SU-DHL-6 (cell line): ENCODE measurements around the gene BCL3.

Experiments used
- H2AFZ ChIP-seq: fragments of 200-600 bp; sonication (generic); 2 replicates; pipeline ENCODE4 v1.6.1; 2014; ENCODE audit warnings: low read depth, mild to moderate bottlenecking, moderate library complexity, mixed read lengths, antibody characterized with exemption, low read length; ENCODE audit not compliant: severe bottlenecking
- H3F3A ChIP-seq: fragments of 200-600 bp; shearing (Covaris generic); 2 replicates; pipeline ENCODE4 v1.6.0; 2016; ENCODE audit warnings: antibody characterized with exemption, mild to moderate bottlenecking; ENCODE audit not compliant: insufficient read depth
- H3K27ac ChIP-seq: fragments of 200-600 bp; sonication (generic); 2 replicates; pipeline ENCODE4 v1.5.1; 2016; ENCODE audit warnings: low read depth, mild to moderate bottlenecking, low read length, moderate library complexity, mixed read lengths
- H3K27me3 ChIP-seq: fragments of 200-600 bp; sonication (generic), shearing (Covaris generic); 2 replicates; pipeline ENCODE4 v1.6.0; 2014; ENCODE audit warnings: mild to moderate bottlenecking, low read length
- H3K36me3 ChIP-seq: fragments of 200-600 bp; sonication (generic); 2 replicates; pipeline ENCODE4 v1.6.1; 2014; ENCODE audit warnings: mild to moderate bottlenecking, low read length, mixed read lengths
- H3K4me2 ChIP-seq: fragments of 300-600, 200-600 bp; shearing (Covaris generic), sonication (generic); 2 replicates; pipeline ENCODE4 v1.6.0; 2014; ENCODE audit warnings: low read length, low read depth, mild to moderate bottlenecking; ENCODE audit not compliant: poor library complexity, severe bottlenecking
- H3K4me3 ChIP-seq: fragments of 200-600 bp; sonication (generic); 2 replicates; pipeline ENCODE4 v1.5.1; 2014; ENCODE audit warnings: antibody characterized with exemption, low read length, mild to moderate bottlenecking, mixed read lengths; ENCODE audit not compliant: insufficient read depth, poor library complexity, severe bottlenecking
- H3K79me2 ChIP-seq: fragments of 200-600 bp; sonication (generic); 2 replicates; pipeline ENCODE4 v1.6.1; 2014; ENCODE audit warnings: mild to moderate bottlenecking, low read length, moderate library complexity; ENCODE audit not compliant: insufficient read depth
- H3K9ac ChIP-seq: fragments of 200-600 bp; sonication (generic); 2 replicates; pipeline ENCODE4 v1.7.0; 2014; ENCODE audit warnings: mild to moderate bottlenecking, low read length
- H3K9me2 ChIP-seq: fragments of 200-600 bp; sonication (generic); replicated peaks from 2 replicates; pipeline ENCODE4 v1.6.1; 2014; ENCODE audit warnings: low read length; ENCODE audit not compliant: insufficient read depth
- H3K9me3 ChIP-seq: fragments of 200-600 bp; sonication (generic); 2 replicates; pipeline ENCODE4 v1.6.1; 2014; ENCODE audit warnings: low read length, mixed read lengths; ENCODE audit not compliant: insufficient read depth
- H4K20me1 ChIP-seq: fragments of 200-600 bp; sonication (generic); 2 replicates; pipeline ENCODE4 v1.6.1; 2014; ENCODE audit warnings: low read depth, mild to moderate bottlenecking, antibody characterized with exemption, low read length, moderate library complexity, mixed read lengths
- EZH2phosphoT487 ChIP-seq: fragments of 200-600 bp; sonication (generic), shearing (Covaris generic); conservative IDR thresholded peaks from 2 replicates; pipeline ENCODE4 v1.6.1; 2018; ENCODE audit warnings: mild to moderate bottlenecking, antibody characterized with exemption, low read length, moderate library complexity, mixed read lengths
- TF ChIP-seq, protein P1 (sequence below): fragments of 200-600 bp; sonication (generic); IDR thresholded peaks from one replicate; pipeline ENCODE4 v1.5.1; 2017; ENCODE audit warnings: antibody characterized with exemption, mild to moderate bottlenecking, low read length, moderate library complexity; ENCODE audit not compliant: insufficient read depth, poor library complexity, severe bottlenecking

The BCL3 gene

DNA sequence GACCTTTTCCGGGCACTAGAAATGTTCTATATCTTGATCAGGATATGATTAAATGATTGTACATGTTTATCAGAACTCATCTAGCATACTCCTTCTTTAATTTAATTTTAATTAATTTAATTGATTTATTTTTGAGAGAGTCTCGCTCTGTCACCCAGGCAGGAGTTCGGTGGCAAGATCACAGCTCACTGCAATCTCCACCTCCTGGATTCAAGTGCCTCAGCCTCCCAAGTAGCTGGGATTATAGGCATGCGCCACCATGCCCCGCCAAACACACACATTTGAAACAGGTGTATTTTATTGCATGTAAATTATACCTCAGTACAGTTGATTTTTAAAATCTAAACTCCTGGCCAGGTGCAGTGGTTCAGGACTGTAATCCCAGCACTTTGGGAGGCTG is 17.4 kb upstream of the BCL3 start:
- TF ChIP-seq, protein P1, sequence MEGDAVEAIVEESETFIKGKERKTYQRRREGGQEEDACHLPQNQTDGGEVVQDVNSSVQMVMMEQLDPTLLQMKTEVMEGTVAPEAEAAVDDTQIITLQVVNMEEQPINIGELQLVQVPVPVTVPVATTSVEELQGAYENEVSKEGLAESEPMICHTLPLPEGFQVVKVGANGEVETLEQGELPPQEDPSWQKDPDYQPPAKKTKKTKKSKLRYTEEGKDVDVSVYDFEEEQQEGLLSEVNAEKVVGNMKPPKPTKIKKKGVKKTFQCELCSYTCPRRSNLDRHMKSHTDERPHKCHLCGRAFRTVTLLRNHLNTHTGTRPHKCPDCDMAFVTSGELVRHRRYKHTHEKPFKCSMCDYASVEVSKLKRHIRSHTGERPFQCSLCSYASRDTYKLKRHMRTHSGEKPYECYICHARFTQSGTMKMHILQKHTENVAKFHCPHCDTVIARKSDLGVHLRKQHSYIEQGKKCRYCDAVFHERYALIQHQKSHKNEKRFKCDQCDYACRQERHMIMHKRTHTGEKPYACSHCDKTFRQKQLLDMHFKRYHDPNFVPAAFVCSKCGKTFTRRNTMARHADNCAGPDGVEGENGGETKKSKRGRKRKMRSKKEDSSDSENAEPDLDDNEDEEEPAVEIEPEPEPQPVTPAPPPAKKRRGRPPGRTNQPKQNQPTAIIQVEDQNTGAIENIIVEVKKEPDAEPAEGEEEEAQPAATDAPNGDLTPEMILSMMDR, result no peak
- no peak for TF ChIP-seq EZH2phosphoT487

GRCh38 chr19:44731622-44732021 is 16.9 kb upstream of the BCL3 start:
- no peaks in the 10 kb centered on the region for H3K9me3 ChIP-seq
- H3K36me3 ChIP-seq, result no peaks in the 10 kb centered on the region
- H3K9me2 ChIP-seq, result no peaks in the 10 kb centered on the region
- H3K79me2 ChIP-seq, result no peaks in the 10 kb centered on the region
- no peaks in the 10 kb centered on the region for H3K27me3 ChIP-seq
- H3K27ac ChIP-seq, result no peak overlapping the region
- TF ChIP-seq, protein P1, result no peak
- no peak for TF ChIP-seq EZH2phosphoT487
- no peak overlapping the region for H2AFZ ChIP-seq
- no peaks in the 10 kb centered on the region for H4K20me1 ChIP-seq
- H3F3A ChIP-seq, result no peaks in the 10 kb centered on the region
- no peak overlapping the region for H3K4me3 ChIP-seq
- H3K4me2 ChIP-seq, result no peak overlapping the region
- H3K9ac ChIP-seq, result no peak overlapping the region

More for the DNA sequence above, 17.4 kb upstream of the BCL3 start:
- H3K4me3 ChIP-seq, result no peak overlapping the region
- no peaks in the 10 kb centered on the region for H3K79me2 ChIP-seq
- H2AFZ ChIP-seq, result no peak overlapping the region
- H3K4me2 ChIP-seq, result no peak overlapping the region
- H3K36me3 ChIP-seq, result no peaks in the 10 kb centered on the region
- H3K27ac ChIP-seq, result no peak overlapping the region
- H3F3A ChIP-seq, result no peaks in the 10 kb centered on the region
- no peak overlapping the region for H3K9ac ChIP-seq
- H3K9me3 ChIP-seq, result no peaks in the 10 kb centered on the region
- H4K20me1 ChIP-seq, result no peaks in the 10 kb centered on the region
- no peaks in the 10 kb centered on the region for H3K9me2 ChIP-seq
- H3K27me3 ChIP-seq, result no peaks in the 10 kb centered on the region

DNA sequence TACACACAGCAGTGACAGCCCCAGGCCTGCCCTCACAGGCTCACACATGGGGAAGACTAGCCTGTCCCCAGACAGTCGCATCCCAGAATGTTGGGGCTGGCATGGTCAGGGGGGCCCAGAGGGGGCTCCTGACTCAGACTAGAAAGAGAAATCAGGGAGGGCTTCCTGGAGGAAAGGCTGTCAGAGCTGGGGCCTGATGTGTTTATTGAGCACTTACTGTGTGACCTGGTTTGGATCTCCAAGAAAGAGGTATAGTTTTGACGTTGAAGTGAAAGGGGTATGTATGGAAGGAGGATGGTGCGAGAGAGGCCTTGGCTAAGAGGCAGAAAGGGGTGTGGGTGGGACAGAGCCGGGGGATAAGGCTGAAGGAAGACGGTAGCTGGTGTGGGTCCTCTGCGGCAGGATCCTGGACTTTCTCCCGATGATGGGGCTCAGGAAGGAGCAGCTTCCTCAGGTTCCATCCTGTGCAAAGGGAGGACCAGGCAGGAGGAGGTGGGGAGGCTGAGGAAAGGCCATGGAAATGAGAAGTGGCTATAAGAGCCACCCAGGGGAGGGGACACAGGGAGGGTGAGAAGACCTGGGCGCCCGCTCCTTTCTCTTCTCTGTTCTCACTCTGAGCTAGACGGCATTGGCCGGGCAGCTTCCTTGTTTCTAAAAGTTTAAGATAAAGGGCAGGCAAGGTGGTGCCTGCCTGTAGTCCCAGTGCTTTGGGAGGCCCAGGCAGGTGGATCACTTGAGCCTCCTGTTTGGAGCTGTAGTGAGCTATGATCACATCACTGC is 16.1 kb upstream of the BCL3 start:
- no peaks in the 10 kb centered on the region for H3F3A ChIP-seq
- H3K4me3 ChIP-seq, result no peak overlapping the region
- H3K27me3 ChIP-seq, result no peaks in the 10 kb centered on the region
- H3K4me2 ChIP-seq, result no peak overlapping the region
- no peaks in the 10 kb centered on the region for H4K20me1 ChIP-seq
- H3K36me3 ChIP-seq, result no peaks in the 10 kb centered on the region
- H3K9ac ChIP-seq, result no peak overlapping the region
- no peaks in the 10 kb centered on the region for H3K9me3 ChIP-seq
- no peak overlapping the region for H2AFZ ChIP-seq
- H3K27ac ChIP-seq, result no peak overlapping the region
- H3K9me2 ChIP-seq, result no peaks in the 10 kb centered on the region
- TF ChIP-seq EZH2phosphoT487, result no peak
- TF ChIP-seq, protein P1, result no peak
- H3K79me2 ChIP-seq, result no peaks in the 10 kb centered on the region
